Gastroesophageal sphincter (tissue), 3 donors: ENCODE results near the gene MBNL3.

Experiments used
- CTCF ChIP-seq, 4 experiments: fragments of 200-600 bp in 2 of 4; fragments of 450-650 bp in 2 of 4; sonication (generic) in 1 of 4; IDR thresholded peaks; one replicate each; pipeline ENCODE4 v1.5.1; 2017 to 2019; ENCODE audit warnings: antibody characterized with exemption in 4 of 4, mild to moderate bottlenecking in 2 of 4, moderate library complexity in 2 of 4
- POLR2AphosphoS5 ChIP-seq: sonication (generic); formaldehyde crosslinking; IDR thresholded peaks from one replicate; pipeline ENCODE4 v1.6.1; 2017; ENCODE audit warnings: antibody characterized with exemption

GRCh38 chrX:132483488-132483887 is 5.3 kb downstream of the MBNL3 start:
- TF ChIP-seq CTCF (IDR thresholded peaks at IDR 0.05), result no peak
- no peak for TF ChIP-seq POLR2AphosphoS5
